H1 (cell line): ENCODE data around the gene LYRM4. TPM values are rescaled to one million over a fixed set of nuclear protein-coding genes. Genes with fewer than 3 reads are reported as not detected.

ENCODE experiments used
- CTCF ChIA-PET: fragments of 300-600 bp; sonication (Branson Sonifier 250); formaldehyde crosslinking; loops from one replicate; lab custom pipeline; 2021; ENCODE audit not compliant: partially characterized antibody; lab: Charles Lee
- POLR2A ChIA-PET: fragments of 300-600 bp; sonication (Branson Sonifier 250); formaldehyde crosslinking; loops from one replicate; lab custom pipeline; 2021; ENCODE audit warnings: inconsistent platforms; ENCODE audit not compliant: partially characterized antibody; lab: Charles Lee
- DNase-seq, 2 experiments: peaks; one replicate each; pipeline versions ENCODE4 v3.0.0 to v3.0.0-alpha.2; 2010 to 2022; ENCODE audit warnings: low spot score in 2 of 2, low read depth in 1 of 2, mixed read lengths in 1 of 2
- FAIRE-seq: peaks from 2 replicates; lab custom pipeline; 2011; peaks lifted over from hg19 to GRCh38; lab: Jason Lieb, UNC
- H2AFZ ChIP-seq: 2 replicates; pipeline ENCODE4 v1.8.1; 2012; ENCODE audit warnings: low read length, inconsistent platforms
- H2AK5ac ChIP-seq: 2 replicates; pipeline ENCODE4 v1.6.1; 2013; ENCODE audit warnings: low read depth, low read length
- H2BK120ac ChIP-seq: replicated peaks from 2 replicates; pipeline ENCODE3; 2013; ENCODE audit warnings: low read depth, low read length, inconsistent platforms
- H2BK12ac ChIP-seq: 2 replicates; pipeline ENCODE4 v1.6.1; 2013; ENCODE audit warnings: low read depth, low read length
- H2BK15ac ChIP-seq: 2 replicates; pipeline ENCODE4 v1.6.1; 2013; ENCODE audit warnings: low read length
- H2BK20ac ChIP-seq: 2 replicates; pipeline ENCODE4 v1.6.1; 2013; ENCODE audit warnings: low read length
- H2BK5ac ChIP-seq: 2 replicates; pipeline ENCODE4 v1.6.1; 2013; ENCODE audit warnings: low read depth, low read length
- H3K14ac ChIP-seq: 2 replicates; pipeline ENCODE4 v1.6.1; 2013; ENCODE audit warnings: inconsistent platforms; ENCODE audit not compliant: insufficient read length
- H3K18ac ChIP-seq: 2 replicates; pipeline ENCODE4 v1.6.1; 2013; ENCODE audit warnings: low read length; ENCODE audit errors: extremely low read depth
- H3K23ac ChIP-seq: 2 replicates; pipeline ENCODE4 v1.6.1; 2013; ENCODE audit warnings: inconsistent platforms; ENCODE audit not compliant: insufficient read length
- H3K23me2 ChIP-seq: 2 replicates; pipeline ENCODE4 v1.6.1; 2013; ENCODE audit warnings: low read depth, low read length
- H3K27ac ChIP-seq: 2 replicates; pipeline ENCODE4 v1.6.1; 2011; ENCODE audit warnings: low read depth, low read length, inconsistent platforms
- H3K27me3 ChIP-seq, 4 experiments: replicated peaks in 1 of 4; 1 replicate in 1 of 4; 2 replicates in 3 of 4; pipeline versions ENCODE4 v1.6.1 to v1.8.1; 2011 to 2013; ENCODE audit warnings: low read length in 3 of 4, mild to moderate bottlenecking in 3 of 4, inconsistent platforms in 2 of 4, mixed read lengths in 2 of 4, moderate library complexity in 1 of 4; ENCODE audit not compliant: control insufficient read depth in 3 of 4, insufficient read depth in 3 of 4; ENCODE audit errors: extremely low read depth in 1 of 4
- H3K36me3 ChIP-seq, 4 experiments: 2 replicates each; pipeline versions ENCODE4 v1.6.1 to v1.8.1; 2011 to 2013; ENCODE audit warnings: mild to moderate bottlenecking in 4 of 4, low read length in 3 of 4, moderate library complexity in 2 of 4, control low read depth in 1 of 4, inconsistent platforms in 1 of 4; ENCODE audit not compliant: insufficient read depth in 4 of 4, control insufficient read depth in 2 of 4
- H3K4ac ChIP-seq: replicated peaks from 2 replicates; pipeline ENCODE3; 2013; ENCODE audit warnings: low read length, low read depth, mixed read lengths, inconsistent platforms; ENCODE audit not compliant: insufficient read length
- H3K4me1 ChIP-seq, 4 experiments: replicated peaks in 1 of 4; 1 replicate in 1 of 4; 2 replicates in 3 of 4; pipeline versions ENCODE4 v1.6.1 to v1.8.1; 2011 to 2013; ENCODE audit warnings: low read length in 3 of 4, inconsistent platforms in 2 of 4, mixed read lengths in 1 of 4; ENCODE audit not compliant: insufficient read depth in 4 of 4, control insufficient read depth in 3 of 4
- H3K4me2 ChIP-seq, 2 experiments: 2 replicates each; pipeline versions ENCODE4 v1.6.1 to v1.8.1; 2011 to 2013; ENCODE audit warnings: low read depth in 2 of 2, low read length in 2 of 2, control low read depth in 1 of 2, inconsistent platforms in 1 of 2, mild to moderate bottlenecking in 1 of 2; ENCODE audit not compliant: insufficient read depth in 1 of 2
- H3K4me3 ChIP-seq, 4 experiments: fragments of 200-600, 300-600 bp in 1 of 4; sonication (generic), shearing (Covaris generic), sonication (Bioruptor Twin) in 1 of 4; 2 replicates each; pipeline versions ENCODE4 v1.5.1 to v1.8.1; 2011 to 2016; ENCODE audit warnings: low read length in 4 of 4, low read depth in 3 of 4, control low read depth in 2 of 4, inconsistent platforms in 2 of 4, mild to moderate bottlenecking in 2 of 4, mixed read lengths in 1 of 4, moderate library complexity in 1 of 4; ENCODE audit not compliant: insufficient read depth in 2 of 4; ENCODE audit errors: extremely low read depth in 1 of 4
- H3K56ac ChIP-seq: replicated peaks from 2 replicates; pipeline ENCODE3; 2013; ENCODE audit warnings: low read depth, mild to moderate bottlenecking, mixed read lengths, low read length, inconsistent platforms; ENCODE audit not compliant: insufficient read length
- H3K79me1 ChIP-seq: 2 replicates; pipeline ENCODE4 v1.6.1; 2013; ENCODE audit warnings: low read depth, low read length, control low read depth
- H3K79me2 ChIP-seq, 2 experiments: 2 replicates each; pipeline versions ENCODE4 v1.6.1 to v1.8.1; 2012 to 2013; ENCODE audit warnings: low read length in 2 of 2, mild to moderate bottlenecking in 2 of 2, inconsistent platforms in 1 of 2; ENCODE audit not compliant: insufficient read depth in 2 of 2, control insufficient read depth in 1 of 2
- H3K9ac ChIP-seq, 4 experiments: replicated peaks in 1 of 4; 1 replicate in 1 of 4; 2 replicates in 3 of 4; pipeline versions ENCODE4 v1.6.1 to v1.8.1; 2011 to 2013; ENCODE audit warnings: low read depth in 3 of 4, low read length in 3 of 4, control low read depth in 2 of 4, mild to moderate bottlenecking in 2 of 4, moderate library complexity in 2 of 4, inconsistent platforms in 1 of 4; ENCODE audit errors: extremely low read depth in 1 of 4
- H3K9me3 ChIP-seq, 2 experiments: 2 replicates each; pipeline versions ENCODE4 v1.6.1 to v1.8.1; 2012 to 2013; ENCODE audit warnings: mild to moderate bottlenecking in 2 of 2, moderate library complexity in 2 of 2, control low read depth in 1 of 2, inconsistent platforms in 1 of 2, low read depth in 1 of 2, low read length in 1 of 2, mixed read lengths in 1 of 2; ENCODE audit not compliant: insufficient read depth in 2 of 2
- H4K20me1 ChIP-seq, 2 experiments: replicated peaks in 1 of 2; 2 replicates each; pipeline versions ENCODE3 to v1.8.1; 2011 to 2013; ENCODE audit warnings: inconsistent platforms in 2 of 2, low read length in 2 of 2, mild to moderate bottlenecking in 1 of 2; ENCODE audit not compliant: insufficient read depth in 2 of 2, control insufficient read depth in 1 of 2
- H4K5ac ChIP-seq: 2 replicates; pipeline ENCODE4 v1.6.1; 2013; ENCODE audit warnings: low read length, low read depth, mixed read lengths, inconsistent platforms; ENCODE audit not compliant: insufficient read length
- H4K8ac ChIP-seq: 2 replicates; pipeline ENCODE4 v1.8.0; 2013; ENCODE audit warnings: mild to moderate bottlenecking, moderate library complexity, low read length, inconsistent platforms; ENCODE audit not compliant: insufficient read depth; ENCODE audit errors: extremely low read depth
- H4K91ac ChIP-seq: replicated peaks from 2 replicates; pipeline ENCODE3; 2013; ENCODE audit warnings: low read length, mixed read lengths, inconsistent platforms; ENCODE audit not compliant: insufficient read length
- RNF2 ChIP-seq: fragments of 200-900, 300-1000 bp; sonication (generic); IDR thresholded peaks from 2 replicates; pipeline ENCODE4 v1.7.1; 2016; ENCODE audit warnings: borderline replicate concordance, low read depth, mild to moderate bottlenecking, antibody characterized with exemption, low read length; ENCODE audit not compliant: poor library complexity, severe bottlenecking; ENCODE audit errors: missing control alignments
- SIX5 ChIP-seq: IDR thresholded peaks from 2 replicates; pipeline ENCODE4 v1.6.1; 2011; ENCODE audit warnings: mild to moderate bottlenecking, low read depth, low read length
- YY1 ChIP-seq: IDR thresholded peaks from 2 replicates; pipeline ENCODE4 v1.6.1; 2011; ENCODE audit warnings: low read depth, mild to moderate bottlenecking, low read length
- WGBS, 2 experiments: shearing (Covaris generic) in 1 of 2; methylation state at CpG; one replicate each; pipeline versions ENCODE4 v1.1.6 to v1.1.7; 2013 to 2015; ENCODE audit warnings: low lambda C conversion rate in 2 of 2, mixed read lengths in 2 of 2, inconsistent platforms in 1 of 2, low coverage in 1 of 2, missing lambda C conversion rate in 1 of 2; ENCODE audit not compliant: insufficient replicate concordance in 2 of 2, insufficient coverage in 1 of 2, insufficient read length in 1 of 2; ENCODE audit errors: extremely low coverage in 1 of 2, missing lambda C conversion rate in 1 of 2; 5-methylcytosine and 5-hydroxymethylcytosine counted together
- polyA plus RNA-seq, 7 experiments: library from polyadenylated mRNA; depleted of rRNA in 3 of 7; stranded (reverse) in 5 of 7; unstranded in 2 of 7; fragments of >200 nt in 5 of 7; fragments of 200-250 nt in 2 of 7; gene quantifications; 1 replicate in 5 of 7; 2 replicates in 1 of 7; 4 replicates in 1 of 7; pipeline versions ENCODE4 v1.2.1 to v1.2.3, GENCODE V29; 2011 to 2013; ENCODE audit warnings: missing spikeins in 2 of 7, mixed read lengths in 2 of 7
- total RNA-seq: library from RNA; stranded (reverse); fragmentation: NEBNext Ultra II Directional; extraction: Animal tissue kit (Norgen Biotek cat#: 25700); gene quantifications from 2 replicates; pipeline ENCODE4 v1.2.1, GENCODE V29; 2021

LYRM4 gene
- total and polyA plus RNA-seq, 2 of the 8 experiments (the other 6 are each of a cell fraction or from before 2014, with no cell fraction given) = 56.6 to 62.8 TPM

DNA sequence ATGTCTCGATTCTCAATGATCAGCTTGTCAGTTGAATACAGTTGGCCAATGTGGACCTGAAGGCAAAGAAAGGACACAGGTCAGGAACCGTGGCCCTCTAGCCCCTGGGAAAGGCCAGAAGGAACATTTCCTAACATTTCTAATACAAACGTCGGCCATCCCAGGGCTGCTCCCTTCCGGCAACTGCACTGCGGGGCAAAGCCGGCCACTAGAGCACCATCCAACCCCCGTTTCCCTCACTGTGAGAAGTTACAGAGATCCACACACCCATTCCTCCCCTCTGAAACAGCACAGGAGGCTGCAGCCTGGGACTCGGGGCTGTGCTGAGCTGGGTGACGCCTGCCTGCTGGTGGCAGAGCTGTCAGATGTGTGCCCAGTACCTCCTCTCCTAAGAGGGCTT, 151.3 kb downstream of the LYRM4 start:
- Histone ChIP-seq H3K9ac (no peak overlapping the region), H3K4me3 (no peak overlapping the region), H3K79me1 (no peaks in the 10 kb centered on the region), H3K4me2 (no peak overlapping the region), H3K27me3 (no peaks in the 10 kb centered on the region), H2BK12ac (no peak overlapping the region), H3K56ac (no peak overlapping the region), H2BK15ac (no peak overlapping the region), H2BK20ac (no peak overlapping the region), H4K5ac (no peak overlapping the region), H4K20me1 (peaks cover 1 to 2% of the 10 kb centered on the region in 2 experiments), H3K23ac (no peak overlapping the region), H2BK120ac (no peak overlapping the region), H3K36me3 (no peaks in the 10 kb centered on the region), H4K8ac (no peak overlapping the region), H2AFZ (no peak overlapping the region), H3K27ac (no peak overlapping the region), H3K79me2 (no peaks in the 10 kb centered on the region), H2BK5ac (no peak overlapping the region), H4K91ac (no peak overlapping the region), H2AK5ac (no peak overlapping the region), H3K14ac (no peak overlapping the region), H3K18ac (no peak overlapping the region), H3K9me3 (no peaks in the 10 kb centered on the region), H3K4me1 (no peaks in the 10 kb centered on the region; a peak in 1 of 7 replicates), H3K4ac (no peak overlapping the region), H3K23me2 (no peaks in the 10 kb centered on the region)
- no peak for TF ChIP-seq SIX5
- TF ChIP-seq RNF2 = no peak
- no peak for TF ChIP-seq YY1
- FAIRE-seq (no peak), DNase-seq (no peak)
- 83% methylated on average over 10 of the region's 10 CpGs; no CpG with 5 or more reads in 1 of the 2 experiments for WGBS, 2 experiments
- POLR2A ChIA-PET = interaction anchor here (0.9 kb wide), 1 partner anchor 8 kb away, joined by 3 read pairs; no protein-coding TSS in a partner anchor
- CTCF ChIA-PET = interaction anchor here (0.7 to 2.2 kb wide), 4 partner anchors 31 to 107 kb away, joined by 3 to 8 read pairs (median 3); no protein-coding TSS in a partner anchor
